ENCODE data around the gene MLYCD. TPM values are rescaled to one million over a fixed set of nuclear protein-coding genes. Genes with fewer than 3 reads are reported as not detected.

The MLYCD gene
- total RNA-seq, 3 donors from 2014 or later (not counting 1 experiment from before 2014, with no cell fraction given), result 8.5 to 13.2 (median 11.9) TPM

- DNase-seq (no peak), ATAC-seq (no peak)
- no peaks in the 10 kb centered on the region for H3K9me3 ChIP-seq (ENCODE audit: control insufficient read depth, insufficient read depth, low read length)
- 90% methylated on average over 10 of the region's 10 CpGs for WGBS (ENCODE audit: insufficient coverage)
- Mint-ChIP-seq H3K36me3 (no peaks in the 10 kb centered on the region), H3K9me3 (no peaks in the 10 kb centered on the region), H3K27me3 (ENCODE audit: low read depth in 2 of 2) (no peaks in the 10 kb centered on the region), H3K4me3 (no peak overlapping the region), H3K4me1 (peaks cover 0 to 10% of the 10 kb centered on the region in 2 donors), H3K27ac (no peak overlapping the region)
- H3K27ac ChIP-seq (ENCODE audit: low read length), result no peak overlapping the region
- H3K4me3 ChIP-seq (ENCODE audit: low read length), result no peak overlapping the region
- H3K27me3 ChIP-seq (ENCODE audit: control insufficient read depth, insufficient read depth, low read length), result no peaks in the 10 kb centered on the region
- no peaks in the 10 kb centered on the region for H3K36me3 ChIP-seq (ENCODE audit: control insufficient read depth, insufficient read depth, low read length)
- intact Hi-C loops (cut with micrococcal nuclease), result no loop called here
- TF ChIP-seq, protein P1, sequence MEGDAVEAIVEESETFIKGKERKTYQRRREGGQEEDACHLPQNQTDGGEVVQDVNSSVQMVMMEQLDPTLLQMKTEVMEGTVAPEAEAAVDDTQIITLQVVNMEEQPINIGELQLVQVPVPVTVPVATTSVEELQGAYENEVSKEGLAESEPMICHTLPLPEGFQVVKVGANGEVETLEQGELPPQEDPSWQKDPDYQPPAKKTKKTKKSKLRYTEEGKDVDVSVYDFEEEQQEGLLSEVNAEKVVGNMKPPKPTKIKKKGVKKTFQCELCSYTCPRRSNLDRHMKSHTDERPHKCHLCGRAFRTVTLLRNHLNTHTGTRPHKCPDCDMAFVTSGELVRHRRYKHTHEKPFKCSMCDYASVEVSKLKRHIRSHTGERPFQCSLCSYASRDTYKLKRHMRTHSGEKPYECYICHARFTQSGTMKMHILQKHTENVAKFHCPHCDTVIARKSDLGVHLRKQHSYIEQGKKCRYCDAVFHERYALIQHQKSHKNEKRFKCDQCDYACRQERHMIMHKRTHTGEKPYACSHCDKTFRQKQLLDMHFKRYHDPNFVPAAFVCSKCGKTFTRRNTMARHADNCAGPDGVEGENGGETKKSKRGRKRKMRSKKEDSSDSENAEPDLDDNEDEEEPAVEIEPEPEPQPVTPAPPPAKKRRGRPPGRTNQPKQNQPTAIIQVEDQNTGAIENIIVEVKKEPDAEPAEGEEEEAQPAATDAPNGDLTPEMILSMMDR (IDR thresholded peaks at IDR 0.05), result no peak
- H3K4me1 ChIP-seq (ENCODE audit: control insufficient read depth, insufficient read depth, low read length), result peaks cover 3% of the 10 kb centered on the region
Measured at GRCh38 chr16:83935858-83936255, 36.9 kb downstream of the MLYCD start.

- no peaks in the 10 kb centered on the region for H3K9me3 ChIP-seq (ENCODE audit: control insufficient read depth, insufficient read depth, low read length)
- no peak overlapping the region for H3K4me3 ChIP-seq (ENCODE audit: low read length)
- no peak overlapping the region for H3K27ac ChIP-seq (ENCODE audit: low read length)
- Mint-ChIP-seq H3K4me1 (peaks cover 0 to 10% of the 10 kb centered on the region in 2 donors), H3K9me3 (no peaks in the 10 kb centered on the region), H3K27ac (no peak overlapping the region), H3K4me3 (no peak overlapping the region), H3K36me3 (no peaks in the 10 kb centered on the region), H3K27me3 (ENCODE audit: low read depth in 2 of 2) (no peaks in the 10 kb centered on the region)
- intact Hi-C loops (cut with micrococcal nuclease), result no loop called here
- ATAC-seq, result no peak
- H3K4me1 ChIP-seq (ENCODE audit: control insufficient read depth, insufficient read depth, low read length), result peaks cover 3% of the 10 kb centered on the region
- no peaks in the 10 kb centered on the region for H3K27me3 ChIP-seq (ENCODE audit: control insufficient read depth, insufficient read depth, low read length)
- no peaks in the 10 kb centered on the region for H3K36me3 ChIP-seq (ENCODE audit: control insufficient read depth, insufficient read depth, low read length)
- no peak for DNase-seq
- WGBS (ENCODE audit: insufficient coverage), result 96% methylated on average over 19 of the region's 19 CpGs
- TF ChIP-seq, protein P1 (IDR thresholded peaks at IDR 0.05), result no peak
Measured at GRCh38 chr16:83936581-83937165, 37.8 kb downstream of the MLYCD start.

GRCh38 chr16:83937267-83937666 is 38.4 kb downstream of the MLYCD start:
- no peak overlapping the region for H3K27ac Mint-ChIP-seq
- H3K27me3 Mint-ChIP-seq (ENCODE audit: low read depth in 2 of 2), result no peaks in the 10 kb centered on the region
- TF ChIP-seq, protein P1 (IDR thresholded peaks at IDR 0.05), result no peak
- no peaks in the 10 kb centered on the region for H3K36me3 Mint-ChIP-seq
- no peaks in the 10 kb centered on the region for H3K27me3 ChIP-seq (ENCODE audit: control insufficient read depth, insufficient read depth, low read length)
- no peak overlapping the region for H3K4me3 Mint-ChIP-seq
- DNase-seq (no peak), ATAC-seq (no peak)
- WGBS (ENCODE audit: insufficient coverage), result 94% methylated on average over 2 of the region's 2 CpGs
- no peaks in the 10 kb centered on the region for H3K9me3 ChIP-seq (ENCODE audit: control insufficient read depth, insufficient read depth, low read length)
- intact Hi-C loops (cut with micrococcal nuclease), result no loop called here
- peaks cover 0 to 10% of the 10 kb centered on the region in 2 donors for H3K4me1 Mint-ChIP-seq
- no peaks in the 10 kb centered on the region for H3K9me3 Mint-ChIP-seq
- no peak overlapping the region for H3K4me3 ChIP-seq (ENCODE audit: low read length)
- H3K27ac ChIP-seq (ENCODE audit: low read length), result no peak overlapping the region
- peaks cover 3% of the 10 kb centered on the region for H3K4me1 ChIP-seq (ENCODE audit: control insufficient read depth, insufficient read depth, low read length)
- no peaks in the 10 kb centered on the region for H3K36me3 ChIP-seq (ENCODE audit: control insufficient read depth, insufficient read depth, low read length)
